ENCODE measurements around the gene ELOVL5. TPM values are rescaled to one million over a fixed set of nuclear protein-coding genes. Genes with fewer than 3 reads are reported as not detected.

The ELOVL5 gene
- total and polyA plus RNA-seq, 4 donors: 22.1 to 77.8 (median 57.8) TPM

DNA sequence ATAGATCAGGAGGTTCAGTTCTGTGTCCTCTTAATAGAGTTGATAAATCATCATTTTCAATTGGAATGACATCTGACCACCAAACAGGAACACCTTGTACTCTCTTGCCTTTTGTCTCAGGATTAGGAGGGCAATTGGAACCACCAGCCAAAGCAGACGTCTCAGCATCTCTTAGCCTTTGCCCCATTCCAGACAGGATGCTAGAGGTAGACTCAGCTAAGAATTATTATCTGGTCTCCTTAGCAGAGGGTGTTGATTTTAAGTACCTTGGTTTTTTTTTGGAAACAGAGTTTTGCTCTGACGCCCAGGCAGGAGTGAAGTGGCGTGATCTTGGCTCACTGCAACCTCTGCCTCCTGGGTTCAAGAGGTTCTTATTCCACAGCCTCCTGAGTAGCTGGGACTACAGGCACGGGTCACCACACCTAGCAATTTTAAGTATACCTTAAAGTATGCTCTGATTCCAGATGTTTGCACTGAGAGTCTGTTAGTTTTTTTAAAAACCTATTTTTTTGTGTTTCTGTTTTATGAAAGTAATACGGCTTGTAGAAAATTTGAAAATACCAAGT, 28.0 kb upstream of the ELOVL5 start:
- no peak for DNase-seq (ENCODE audit: low spot score)
- H3K4me1 ChIP-seq (ENCODE audit: control insufficient read depth in 4 of 4, insufficient read depth in 4 of 4, low read length in 3 of 4): peaks cover 4 to 30% (median 25%) of the 10 kb centered on the region in 4 donors
- peak overlapping the region in 1 of 2 donors; percentile 33 for H3K9ac ChIP-seq (ENCODE audit: low read depth in 1 of 2, low read length in 2 of 2)
- H3K27me3 ChIP-seq (ENCODE audit: control insufficient read depth in 4 of 4, insufficient read depth in 4 of 4, low read length in 3 of 4): no peaks in the 10 kb centered on the region
- peak overlapping the region; percentile 21 to 31 for H3K27ac ChIP-seq (ENCODE audit: low read depth in 1 of 2, low read length in 2 of 2)
- no peak for TF ChIP-seq FOXA1 (IDR thresholded peaks at IDR 0.05)
- no peak for TF ChIP-seq RXRA (IDR thresholded peaks at IDR 0.05)
- TF ChIP-seq, protein P1, sequence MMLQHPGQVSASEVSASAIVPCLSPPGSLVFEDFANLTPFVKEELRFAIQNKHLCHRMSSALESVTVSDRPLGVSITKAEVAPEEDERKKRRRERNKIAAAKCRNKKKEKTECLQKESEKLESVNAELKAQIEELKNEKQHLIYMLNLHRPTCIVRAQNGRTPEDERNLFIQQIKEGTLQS (IDR thresholded peaks at IDR 0.05): no peak
- TF ChIP-seq, protein P2, sequence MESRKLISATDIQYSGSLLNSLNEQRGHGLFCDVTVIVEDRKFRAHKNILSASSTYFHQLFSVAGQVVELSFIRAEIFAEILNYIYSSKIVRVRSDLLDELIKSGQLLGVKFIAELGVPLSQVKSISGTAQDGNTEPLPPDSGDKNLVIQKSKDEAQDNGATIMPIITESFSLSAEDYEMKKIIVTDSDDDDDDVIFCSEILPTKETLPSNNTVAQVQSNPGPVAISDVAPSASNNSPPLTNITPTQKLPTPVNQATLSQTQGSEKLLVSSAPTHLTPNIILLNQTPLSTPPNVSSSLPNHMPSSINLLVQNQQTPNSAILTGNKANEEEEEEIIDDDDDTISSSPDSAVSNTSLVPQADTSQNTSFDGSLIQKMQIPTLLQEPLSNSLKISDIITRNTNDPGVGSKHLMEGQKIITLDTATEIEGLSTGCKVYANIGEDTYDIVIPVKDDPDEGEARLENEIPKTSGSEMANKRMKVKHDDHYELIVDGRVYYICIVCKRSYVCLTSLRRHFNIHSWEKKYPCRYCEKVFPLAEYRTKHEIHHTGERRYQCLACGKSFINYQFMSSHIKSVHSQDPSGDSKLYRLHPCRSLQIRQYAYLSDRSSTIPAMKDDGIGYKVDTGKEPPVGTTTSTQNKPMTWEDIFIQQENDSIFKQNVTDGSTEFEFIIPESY (IDR thresholded peaks at IDR 0.05): no peak
- no peak for TF ChIP-seq FOXA2 (IDR thresholded peaks at IDR 0.05)
- no peak for TF ChIP-seq RAD21 (IDR thresholded peaks at IDR 0.05)
- TF ChIP-seq EGR1 (IDR thresholded peaks at IDR 0.05; ENCODE audit: low read depth in 2 of 2): no peak
- no peak for TF ChIP-seq JUND (IDR thresholded peaks at IDR 0.05)
- TF ChIP-seq HNF4G (IDR thresholded peaks at IDR 0.05): no peak
- no peak for TF ChIP-seq SP1 (IDR thresholded peaks at IDR 0.05)
- TF ChIP-seq YY1 (IDR thresholded peaks at IDR 0.05): no peak
- TF ChIP-seq, protein P3, sequence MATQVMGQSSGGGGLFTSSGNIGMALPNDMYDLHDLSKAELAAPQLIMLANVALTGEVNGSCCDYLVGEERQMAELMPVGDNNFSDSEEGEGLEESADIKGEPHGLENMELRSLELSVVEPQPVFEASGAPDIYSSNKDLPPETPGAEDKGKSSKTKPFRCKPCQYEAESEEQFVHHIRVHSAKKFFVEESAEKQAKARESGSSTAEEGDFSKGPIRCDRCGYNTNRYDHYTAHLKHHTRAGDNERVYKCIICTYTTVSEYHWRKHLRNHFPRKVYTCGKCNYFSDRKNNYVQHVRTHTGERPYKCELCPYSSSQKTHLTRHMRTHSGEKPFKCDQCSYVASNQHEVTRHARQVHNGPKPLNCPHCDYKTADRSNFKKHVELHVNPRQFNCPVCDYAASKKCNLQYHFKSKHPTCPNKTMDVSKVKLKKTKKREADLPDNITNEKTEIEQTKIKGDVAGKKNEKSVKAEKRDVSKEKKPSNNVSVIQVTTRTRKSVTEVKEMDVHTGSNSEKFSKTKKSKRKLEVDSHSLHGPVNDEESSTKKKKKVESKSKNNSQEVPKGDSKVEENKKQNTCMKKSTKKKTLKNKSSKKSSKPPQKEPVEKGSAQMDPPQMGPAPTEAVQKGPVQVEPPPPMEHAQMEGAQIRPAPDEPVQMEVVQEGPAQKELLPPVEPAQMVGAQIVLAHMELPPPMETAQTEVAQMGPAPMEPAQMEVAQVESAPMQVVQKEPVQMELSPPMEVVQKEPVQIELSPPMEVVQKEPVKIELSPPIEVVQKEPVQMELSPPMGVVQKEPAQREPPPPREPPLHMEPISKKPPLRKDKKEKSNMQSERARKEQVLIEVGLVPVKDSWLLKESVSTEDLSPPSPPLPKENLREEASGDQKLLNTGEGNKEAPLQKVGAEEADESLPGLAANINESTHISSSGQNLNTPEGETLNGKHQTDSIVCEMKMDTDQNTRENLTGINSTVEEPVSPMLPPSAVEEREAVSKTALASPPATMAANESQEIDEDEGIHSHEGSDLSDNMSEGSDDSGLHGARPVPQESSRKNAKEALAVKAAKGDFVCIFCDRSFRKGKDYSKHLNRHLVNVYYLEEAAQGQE (IDR thresholded peaks at IDR 0.05): no peak
- no peak for TF ChIP-seq NR2F2 (IDR thresholded peaks at IDR 0.05)
- TF ChIP-seq, protein P4, sequence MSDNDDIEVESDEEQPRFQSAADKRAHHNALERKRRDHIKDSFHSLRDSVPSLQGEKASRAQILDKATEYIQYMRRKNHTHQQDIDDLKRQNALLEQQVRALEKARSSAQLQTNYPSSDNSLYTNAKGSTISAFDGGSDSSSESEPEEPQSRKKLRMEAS (IDR thresholded peaks at IDR 0.05): no peak
- no peaks in the 10 kb centered on the region for H3K36me3 ChIP-seq (ENCODE audit: control insufficient read depth in 4 of 4, insufficient read depth in 3 of 4, low read depth in 1 of 4, low read length in 3 of 4)
- 42% methylated on average over 5 of the region's 5 CpGs for WGBS
- H3K4me3 ChIP-seq (ENCODE audit: low read depth in 1 of 3, low read length in 3 of 3): no peak overlapping the region
- H3K9me3 ChIP-seq (ENCODE audit: control insufficient read depth in 4 of 4, low read length in 3 of 4): no peaks in the 10 kb centered on the region

DNA sequence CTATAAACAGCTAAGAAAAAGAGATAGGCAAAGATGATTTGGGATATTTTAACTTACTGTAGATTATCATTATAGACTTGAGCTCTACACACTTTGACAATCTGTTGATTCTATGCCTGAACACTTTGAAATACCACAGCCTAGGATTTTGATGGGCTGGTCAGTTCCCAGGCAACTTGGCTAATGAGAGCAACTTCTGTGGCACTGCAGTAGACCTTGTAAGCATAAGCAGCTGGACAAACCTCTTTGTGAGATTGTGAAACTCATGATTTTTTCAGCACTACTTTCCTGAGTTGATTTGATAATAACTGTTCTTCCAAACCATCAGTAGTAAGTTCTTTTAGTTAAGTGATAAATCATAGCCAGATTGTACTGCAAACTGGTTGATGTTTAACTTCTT, 27.1 kb upstream of the ELOVL5 start:
- DNase-seq (ENCODE audit: low spot score): no peak
- no peak overlapping the region for H3K9ac ChIP-seq (ENCODE audit: low read depth in 1 of 2, low read length in 2 of 2)
- H3K27me3 ChIP-seq (ENCODE audit: control insufficient read depth in 4 of 4, insufficient read depth in 4 of 4, low read length in 3 of 4): no peaks in the 10 kb centered on the region
- no peak overlapping the region for H3K4me3 ChIP-seq (ENCODE audit: low read depth in 1 of 3, low read length in 3 of 3)
- no peaks in the 10 kb centered on the region for H3K9me3 ChIP-seq (ENCODE audit: control insufficient read depth in 4 of 4, low read length in 3 of 4)
- peak overlapping the region in 1 of 2 donors; percentile 21 for H3K27ac ChIP-seq (ENCODE audit: low read depth in 1 of 2, low read length in 2 of 2)
- H3K36me3 ChIP-seq (ENCODE audit: control insufficient read depth in 4 of 4, insufficient read depth in 3 of 4, low read depth in 1 of 4, low read length in 3 of 4): no peaks in the 10 kb centered on the region
- TF ChIP-seq, protein P3 (IDR thresholded peaks at IDR 0.05): peak; percentile 29
- peak in 1 of 2 donors; percentile 21 for TF ChIP-seq RXRA (IDR thresholded peaks at IDR 0.05)
- no peak for TF ChIP-seq YY1 (IDR thresholded peaks at IDR 0.05)
- TF ChIP-seq RAD21 (IDR thresholded peaks at IDR 0.05): peak in 1 of 2 donors; percentile 29
- peak; percentile 15 to 23 for TF ChIP-seq HNF4A (conservative IDR thresholded peaks at IDR 0.05)
- H3K4me1 ChIP-seq (ENCODE audit: control insufficient read depth in 4 of 4, insufficient read depth in 4 of 4, low read length in 3 of 4): peaks cover 4 to 30% (median 25%) of the 10 kb centered on the region in 4 donors
